Stimulated activated CD4-positive, alpha-beta T cell treated with anti-CD3 and anti-CD28 coated beads, Interleukin-15, amount 100 ng/mL, for 24 hours (primary cell): Measurements from ENCODE around the gene AGPS.
"Not testable (repeated sequence)": the region's sequence is repeated elsewhere in the genome, so short reads cannot be mapped to it uniquely, and the experiment has no call there.

ENCODE experiments used
- DNase-seq: peaks from one replicate; pipeline ENCODE4 v3.0.0-alpha.2; 2020

Gene AGPS

DNA sequence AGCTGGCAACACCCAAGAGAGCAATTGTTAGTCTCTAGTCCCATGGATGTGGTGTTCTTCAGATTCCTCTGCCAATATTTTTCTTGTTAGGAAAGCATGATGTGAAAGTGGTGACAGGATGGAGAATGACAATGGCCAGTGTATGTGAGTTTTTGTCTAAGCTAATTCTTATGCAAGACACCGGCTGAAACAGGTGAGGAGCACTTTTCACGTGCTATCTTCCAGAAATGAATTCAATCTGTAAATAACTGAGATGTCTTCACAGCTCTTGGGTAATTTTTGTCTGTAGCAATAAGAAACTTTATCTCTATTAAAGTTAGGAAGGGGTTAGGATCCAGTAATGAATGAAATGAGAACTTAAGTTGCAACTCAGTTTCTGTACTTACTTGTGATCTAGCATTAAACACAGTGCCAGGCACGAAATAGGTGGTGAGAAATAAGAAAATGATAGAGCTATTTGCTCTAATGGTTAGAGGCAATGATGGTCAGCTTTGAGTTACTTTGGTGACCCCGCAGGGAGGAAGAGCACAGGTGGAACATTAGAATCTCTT is 676 bp upstream of the AGPS start:
- DNase-seq, result no peak

DNA sequence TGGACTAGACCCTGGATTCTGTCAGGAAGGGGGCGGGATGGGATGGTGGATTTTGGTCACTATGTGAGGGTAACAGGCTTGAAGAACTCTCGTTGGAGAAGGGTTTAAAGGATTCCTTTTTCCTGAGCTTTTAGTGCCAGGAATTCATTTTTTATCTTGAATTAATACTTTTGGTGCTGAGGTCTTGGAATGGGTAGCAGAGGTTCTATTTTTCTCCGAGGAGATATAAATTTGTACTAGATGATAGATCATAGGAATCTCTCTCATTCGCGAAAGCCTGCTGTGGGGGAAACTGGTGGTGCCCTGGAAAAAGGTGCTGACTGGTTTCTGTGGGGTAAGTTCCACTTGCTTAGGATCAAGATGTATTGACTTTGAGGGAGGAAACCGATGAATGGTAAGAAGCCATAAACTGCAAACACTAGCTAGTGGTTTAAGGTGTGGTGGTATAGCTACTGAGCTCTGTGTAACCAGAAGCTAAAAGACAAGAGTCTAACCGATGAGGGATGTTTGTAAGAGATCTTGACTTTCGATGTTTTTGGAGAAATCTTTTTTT is 706 bp downstream of the AGPS start:
- peak; percentile 31 for DNase-seq

DNA sequence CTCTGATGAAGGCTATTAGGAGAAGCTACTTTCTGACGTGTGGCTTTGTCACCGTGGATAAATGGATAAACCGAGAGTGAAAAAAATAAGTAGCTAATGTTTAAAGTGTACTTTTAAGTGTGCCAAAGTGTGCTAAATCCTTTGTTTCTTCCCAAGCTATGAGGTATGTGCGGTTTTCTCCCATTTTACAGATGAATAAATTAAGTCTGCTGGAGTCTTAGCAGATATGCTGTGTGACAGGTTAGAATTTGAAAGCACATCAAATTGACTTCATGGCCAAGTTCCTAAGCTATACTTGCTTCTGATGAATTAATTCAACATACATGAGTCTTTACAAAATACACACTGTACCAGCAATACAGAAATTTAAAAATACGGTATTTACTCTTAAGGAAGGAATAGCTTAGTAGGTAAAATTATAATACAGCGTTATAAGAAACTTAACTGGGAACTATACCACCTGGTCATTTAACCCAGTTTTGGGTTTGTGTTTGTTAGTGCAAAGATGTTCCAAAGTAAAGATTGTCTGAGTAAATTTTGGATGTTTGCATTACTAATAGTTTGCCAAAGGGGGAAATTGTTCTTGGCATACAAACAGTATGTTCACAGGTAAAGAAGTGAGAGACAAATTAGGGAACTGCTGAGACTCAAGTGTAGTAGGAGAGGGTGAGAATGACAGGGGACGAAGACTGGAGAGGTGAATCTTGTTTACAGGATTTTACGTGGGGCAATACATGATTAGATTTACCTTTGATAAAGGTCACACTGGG is 1.4 kb downstream of the AGPS start:
- DNase-seq, result no peak

DNA sequence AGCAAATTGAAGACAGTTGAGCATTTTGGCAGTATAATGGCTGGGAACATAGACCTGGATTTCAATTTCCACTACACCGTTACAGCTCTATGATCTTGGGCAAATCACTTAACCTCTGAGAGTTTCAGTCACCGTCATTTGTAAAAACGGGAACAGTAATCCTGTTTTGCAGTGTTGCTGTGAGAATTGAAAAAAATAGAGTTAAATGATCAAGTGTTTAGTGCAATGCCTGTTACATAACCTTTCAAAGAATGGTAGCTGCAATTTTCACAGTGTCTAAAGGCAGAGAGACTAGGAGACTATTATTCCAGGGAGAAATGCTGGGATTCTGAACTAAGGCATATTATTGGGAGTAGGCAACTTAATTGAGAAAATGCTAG is 2.0 kb downstream of the AGPS start:
- no peak for DNase-seq

DNA sequence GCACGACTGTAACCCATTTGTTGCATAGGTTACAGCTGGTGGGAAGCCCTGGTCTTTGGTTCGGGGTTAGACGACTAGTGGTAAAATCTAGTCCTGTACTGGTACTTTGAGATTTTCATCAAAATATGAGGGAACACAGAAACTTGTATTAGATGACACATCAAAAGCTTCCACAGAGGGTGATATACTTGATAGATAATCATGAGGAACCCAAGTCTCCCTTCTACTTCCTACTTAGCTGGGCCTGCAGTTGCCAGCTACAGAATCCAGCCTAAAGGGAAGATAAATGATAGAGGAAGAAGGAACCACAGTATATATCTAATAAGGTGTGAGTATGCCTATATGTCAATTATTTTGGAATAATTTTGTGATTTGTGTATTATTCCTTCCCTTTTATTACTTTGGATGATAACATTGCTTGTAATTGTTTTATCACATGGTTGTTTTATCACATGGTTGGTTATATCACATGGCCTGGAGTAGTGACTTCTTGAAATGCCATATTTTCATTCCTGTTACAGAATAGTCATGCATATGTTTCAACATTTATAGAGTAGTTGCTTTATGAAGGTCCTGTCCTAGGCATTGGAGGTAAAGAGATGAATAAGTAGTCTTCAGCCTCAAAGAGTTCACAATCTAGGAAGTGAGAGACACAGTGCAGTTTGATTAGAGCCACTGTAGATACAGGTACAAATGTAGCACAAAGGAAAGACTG is 2.9 kb downstream of the AGPS start:
- no peak for DNase-seq

DNA sequence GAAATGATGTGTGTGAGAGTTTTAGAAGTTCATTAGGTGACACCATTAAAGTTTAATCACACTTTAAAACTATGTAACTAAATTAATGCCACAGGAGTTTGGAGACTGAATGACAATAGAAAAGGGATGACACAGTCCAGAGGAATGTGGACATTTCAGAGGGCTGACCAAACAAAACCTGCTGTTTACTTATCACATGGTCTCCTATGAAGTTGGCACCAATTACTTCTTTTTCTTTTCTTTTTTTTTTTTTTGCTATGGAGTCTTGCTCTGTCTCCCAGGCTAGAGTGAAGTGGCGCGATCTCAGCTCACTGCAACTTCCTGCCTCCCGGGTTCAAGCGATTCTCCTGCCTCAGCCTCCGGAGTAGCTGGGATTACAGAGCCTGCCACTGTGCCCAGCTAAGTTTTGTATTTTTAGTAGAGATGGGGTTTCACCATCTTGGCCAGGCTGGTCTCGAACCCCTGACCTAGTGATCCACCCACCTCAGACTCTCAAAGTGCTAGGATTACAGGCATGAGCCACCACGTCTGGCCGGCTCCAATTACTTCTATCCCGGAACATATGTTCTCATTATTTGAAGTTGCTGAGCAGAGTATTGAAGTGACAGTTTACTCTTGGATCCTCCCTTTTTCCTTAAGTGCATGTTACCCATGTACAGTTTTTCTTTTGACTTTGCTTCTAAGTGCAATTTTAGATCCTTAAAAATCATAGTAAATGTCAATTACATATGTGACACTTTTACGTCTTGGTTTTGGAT is 4.3 kb downstream of the AGPS start:
- no peak for DNase-seq

DNA sequence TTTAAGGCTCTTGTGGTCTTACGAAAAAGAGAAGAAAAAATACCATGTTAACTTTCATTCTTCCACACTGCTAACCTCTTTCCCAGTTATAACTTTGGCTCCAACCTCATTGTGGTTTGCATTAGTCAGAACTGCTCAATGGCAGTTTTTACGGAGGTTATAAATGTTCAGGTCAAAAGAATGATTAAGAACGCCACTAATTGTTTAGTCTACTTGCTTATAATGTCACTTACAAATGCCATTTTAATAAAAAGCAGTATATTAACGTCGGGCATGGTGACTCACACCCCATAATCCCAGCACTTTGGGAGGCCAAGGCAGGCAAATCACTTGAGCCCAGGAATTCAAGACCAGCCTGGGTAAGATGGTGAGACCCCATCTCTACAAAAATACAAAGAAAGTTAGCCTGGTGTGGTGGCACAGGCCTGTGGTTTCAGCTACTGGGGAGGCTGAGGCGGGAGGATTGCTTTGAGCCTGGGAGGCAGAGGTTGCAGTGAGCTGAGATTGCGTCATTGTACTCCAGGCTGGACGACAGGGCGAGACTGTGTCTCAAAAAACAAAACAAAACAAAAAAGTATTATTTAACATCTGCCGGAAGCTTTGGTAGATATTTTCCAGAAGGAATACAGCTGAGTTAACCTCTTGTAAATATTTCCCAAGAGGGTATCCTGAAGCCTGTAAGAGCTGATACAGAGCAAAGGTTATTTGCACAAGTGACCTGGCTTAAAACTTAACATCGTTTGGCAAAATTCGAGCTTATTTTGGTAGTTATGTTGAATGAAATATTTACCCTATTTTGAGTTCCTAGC is 5.1 kb downstream of the AGPS start:
- no peak for DNase-seq

DNA sequence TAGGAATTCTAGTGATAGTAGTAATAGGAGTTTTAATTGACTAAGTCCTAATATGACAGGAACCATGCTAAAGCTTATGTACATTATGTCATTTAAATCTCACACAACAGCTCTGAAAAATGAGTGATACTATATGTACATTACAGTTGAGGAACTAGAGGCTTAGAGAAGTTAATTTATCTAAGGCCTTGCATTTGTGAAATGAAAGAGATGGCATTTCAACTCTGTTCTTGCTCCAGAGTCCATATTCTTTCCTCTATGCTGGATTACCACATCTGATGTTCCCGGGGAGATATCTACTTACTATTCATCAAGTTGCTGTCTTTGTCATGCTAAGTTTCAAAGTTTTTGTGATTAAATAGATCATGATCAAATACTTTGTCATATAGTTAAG is 5.7 kb downstream of the AGPS start:
- DNase-seq, result no peak

DNA sequence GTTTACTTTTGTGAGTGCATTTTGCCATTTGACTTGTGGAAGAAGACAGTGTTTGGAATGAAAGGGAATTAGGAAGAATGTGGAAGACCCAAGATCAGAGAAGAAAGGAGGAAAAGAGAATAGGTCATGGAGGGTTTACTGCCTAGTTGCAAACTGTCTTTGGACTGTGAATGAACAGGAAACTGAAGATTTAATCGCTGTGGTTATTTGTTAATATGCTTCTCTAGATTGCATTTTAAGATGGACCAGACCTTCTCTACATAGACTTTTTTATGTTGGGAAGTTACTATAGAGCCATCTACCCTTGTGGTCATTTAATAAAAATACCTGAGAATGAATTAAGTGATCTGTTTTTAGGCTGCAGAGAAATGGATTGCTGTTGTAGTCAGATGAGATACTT is 6.2 kb downstream of the AGPS start:
- no peak for DNase-seq

DNA sequence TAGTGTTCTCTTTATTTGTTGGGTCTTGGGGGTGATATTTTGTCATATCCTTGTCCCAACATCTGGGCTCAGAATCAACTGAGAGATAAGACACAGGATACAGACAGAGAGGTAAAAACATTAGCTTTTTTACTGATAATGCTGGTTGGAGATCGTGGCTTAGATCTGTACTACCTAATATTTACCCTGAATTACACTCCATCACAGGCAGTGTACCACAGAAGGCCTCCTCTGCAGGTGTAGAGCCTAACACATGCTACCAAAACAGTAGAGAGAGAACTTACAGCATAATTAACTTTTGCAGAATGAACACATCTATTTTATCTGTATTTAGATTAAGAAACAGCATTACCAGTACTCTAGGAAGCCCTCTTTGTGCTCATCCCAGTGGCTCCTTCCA is 6.8 kb downstream of the AGPS start:
- DNase-seq, result no peak

DNA sequence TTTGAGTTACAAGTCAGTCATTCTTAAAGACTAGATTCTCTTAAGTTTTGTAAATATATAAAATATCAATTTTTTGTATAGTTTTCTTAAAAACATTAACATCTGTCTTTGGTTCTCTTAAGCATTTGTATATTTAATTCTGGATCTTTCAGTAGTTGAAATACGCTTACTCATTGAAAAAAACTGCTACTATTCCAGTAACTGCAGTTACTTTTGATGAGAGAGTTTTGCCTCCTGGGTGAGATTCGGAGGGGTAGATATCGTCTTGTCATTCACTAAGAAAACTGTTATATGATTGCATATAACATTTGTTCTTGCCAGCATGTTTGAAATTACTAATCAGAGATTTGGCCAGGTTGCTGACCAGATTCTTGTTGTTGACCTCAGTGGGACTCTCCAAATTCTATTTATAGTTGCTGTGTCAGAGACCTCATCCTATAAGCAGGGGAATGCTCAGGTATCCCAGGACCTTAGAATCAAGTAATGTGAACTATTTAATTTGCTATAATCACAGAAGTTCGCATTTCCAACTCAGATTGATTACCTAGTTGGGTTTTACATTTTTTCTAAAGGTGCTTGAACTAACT is 7.9 kb downstream of the AGPS start:
- DNase-seq, result no peak

DNA sequence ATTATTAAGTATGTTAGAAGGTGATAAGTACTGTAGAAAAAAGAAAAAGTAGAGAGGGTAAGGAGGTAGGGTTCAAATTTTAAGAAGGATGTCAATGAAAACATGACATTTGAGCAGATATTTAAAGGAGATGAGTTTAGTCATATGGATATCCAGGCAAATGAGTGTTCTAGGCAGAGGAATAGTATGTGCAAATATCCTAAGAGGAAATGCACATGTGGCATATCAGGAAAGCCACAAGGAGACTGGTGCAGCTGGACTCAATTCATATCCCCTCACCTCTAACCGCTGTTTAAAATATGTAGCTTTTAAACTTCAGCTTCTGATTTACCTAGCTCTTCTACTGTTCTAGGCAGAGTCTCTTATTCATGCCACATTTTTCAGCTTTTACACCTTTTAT is 9.5 kb downstream of the AGPS start:
- DNase-seq, result no peak

DNA sequence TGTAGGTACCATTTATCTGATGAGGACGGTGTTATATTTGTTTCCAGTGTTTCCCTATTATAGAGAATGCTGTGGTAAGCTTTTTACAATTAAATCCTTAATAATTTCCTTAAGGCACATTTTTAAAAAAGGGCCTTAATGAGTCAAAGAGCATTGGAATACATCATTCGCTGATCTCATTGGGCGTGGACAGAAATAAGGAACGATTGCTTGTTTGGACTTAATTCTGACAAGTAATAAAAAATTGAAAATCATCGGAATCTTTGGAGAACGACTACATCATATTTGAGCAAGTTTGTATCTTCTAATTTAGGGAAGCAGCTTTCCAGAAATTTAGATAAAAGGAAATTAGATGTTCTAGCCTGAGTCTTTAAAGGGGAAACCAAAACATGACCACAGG is 11.3 kb downstream of the AGPS start:
- no peak for DNase-seq

DNA sequence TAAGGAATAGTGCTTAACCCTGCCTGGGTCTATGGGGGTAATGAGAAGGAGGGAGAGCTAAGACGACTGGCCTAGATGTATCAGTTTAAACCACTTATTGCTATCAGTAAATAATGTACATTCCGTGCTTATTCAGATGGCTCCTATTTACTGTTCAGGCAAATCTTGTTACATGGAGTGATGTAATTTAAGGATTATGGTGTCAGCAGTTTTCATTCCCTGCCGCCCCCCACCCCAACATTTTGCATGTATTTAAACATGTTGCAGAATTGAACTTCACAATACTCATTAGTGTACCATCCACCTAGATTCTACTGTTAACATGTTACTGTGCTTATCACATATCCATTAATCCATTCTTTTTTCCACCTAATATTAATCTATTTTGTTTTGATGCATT is 11.7 kb downstream of the AGPS start:
- DNase-seq, result no peak

DNA sequence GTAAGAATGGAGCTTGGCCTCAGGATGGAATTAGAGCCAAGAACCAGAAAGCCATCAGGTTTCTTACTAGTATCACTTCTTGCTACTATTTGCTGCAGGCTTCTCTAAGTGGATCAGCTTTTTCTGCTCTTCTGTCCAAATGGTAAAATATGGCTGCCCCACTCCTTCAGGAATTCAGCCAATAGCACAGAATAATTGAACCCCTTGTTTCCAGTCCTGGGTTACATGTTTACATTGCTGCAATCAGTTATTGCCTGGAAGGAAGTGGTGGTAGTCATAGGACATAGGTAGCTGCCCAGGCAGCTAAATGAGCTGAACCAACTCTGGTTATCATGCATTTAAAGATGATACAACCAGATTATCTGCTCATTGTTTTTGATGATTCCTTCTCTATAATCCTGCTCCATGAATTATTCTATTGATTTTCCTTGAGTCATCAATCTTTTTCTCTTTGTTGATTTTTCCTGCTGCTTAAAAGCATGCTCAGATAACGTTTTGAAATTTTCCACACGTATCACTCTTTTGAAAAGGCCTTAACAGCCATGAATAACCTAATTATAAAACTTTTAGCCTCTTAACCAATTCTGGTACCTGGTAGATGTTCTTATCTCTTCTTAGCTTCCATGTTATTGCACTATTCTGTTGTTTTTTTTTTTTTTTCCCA is 12.6 kb downstream of the AGPS start:
- DNase-seq, result no peak

DNA sequence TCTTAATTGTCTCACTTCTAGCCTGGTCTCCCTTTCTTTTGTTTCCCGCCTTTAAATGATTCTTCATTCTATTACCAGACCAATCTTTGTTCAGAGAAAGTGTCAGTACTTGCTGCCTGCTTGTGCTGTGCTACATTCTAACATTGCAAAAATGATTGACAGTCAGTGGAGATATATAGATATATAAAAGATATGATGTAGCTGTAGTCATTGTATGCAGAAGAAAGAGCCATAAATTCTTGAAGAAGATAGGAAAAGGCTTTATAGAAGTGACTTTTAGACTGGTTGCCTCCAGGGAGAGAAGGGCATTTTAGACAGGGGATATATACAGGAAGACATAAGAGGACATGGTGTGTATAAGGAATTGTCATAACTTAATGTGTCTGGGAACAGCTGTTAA is 13.6 kb downstream of the AGPS start:
- DNase-seq, result no peak

DNA sequence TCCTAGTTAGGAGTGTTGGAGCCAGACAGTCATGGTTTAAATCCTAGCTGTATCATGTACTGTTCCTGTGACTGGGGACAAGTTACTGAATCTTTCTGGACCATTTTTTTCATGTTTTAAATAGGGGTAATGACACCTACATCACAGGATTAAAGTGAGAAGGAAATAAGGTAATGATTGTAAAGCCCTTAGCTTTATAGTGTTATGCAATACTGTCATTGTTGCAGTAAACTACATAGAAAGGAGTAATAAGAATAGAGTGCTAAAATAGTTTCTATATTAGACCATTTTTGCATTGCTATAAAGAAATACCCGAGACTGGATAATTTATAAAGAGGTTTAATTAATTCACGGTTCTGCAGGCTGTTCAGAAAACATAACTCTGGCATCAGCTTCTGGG is 14.5 kb downstream of the AGPS start:
- no peak for DNase-seq

DNA sequence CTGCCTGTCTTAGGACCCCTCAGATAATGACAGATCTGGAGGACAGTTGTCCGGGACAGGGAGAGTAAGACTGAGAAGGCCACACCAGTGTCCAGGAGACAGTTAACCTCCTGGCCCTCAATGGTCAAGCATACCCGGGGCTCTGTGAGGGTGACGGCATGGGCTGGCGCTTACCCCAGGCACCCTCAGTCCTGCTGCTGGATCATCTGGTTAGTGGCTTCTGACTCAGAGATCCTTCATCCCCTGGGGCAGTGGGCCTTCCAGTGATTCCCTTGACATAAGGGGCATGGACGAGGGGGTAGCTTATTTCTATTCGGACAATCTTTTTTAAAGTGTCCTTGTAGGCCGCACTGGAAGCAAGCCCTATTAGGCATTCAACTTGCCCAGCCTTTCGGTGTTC is 18.1 kb downstream of the AGPS start:
- DNase-seq, result not testable (repeated sequence)

DNA sequence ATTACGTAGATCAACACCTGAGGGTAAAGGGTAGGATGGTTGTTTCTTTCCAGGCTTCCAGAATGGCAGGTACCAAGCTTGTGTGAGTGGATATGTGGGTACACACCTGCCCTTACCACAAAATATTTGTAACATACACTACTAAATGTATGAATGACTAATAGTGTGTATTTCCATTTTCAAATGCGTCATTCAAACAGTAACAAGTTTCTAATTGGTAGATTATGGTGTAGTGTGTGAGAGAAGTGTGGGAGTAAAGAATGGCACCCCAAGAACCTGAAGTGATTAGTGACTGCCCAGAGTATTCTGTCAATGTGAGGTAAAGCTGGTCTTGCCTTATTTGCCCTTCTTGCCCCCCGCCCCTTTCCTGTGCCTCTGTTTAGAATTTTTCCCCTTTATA is 21.1 kb downstream of the AGPS start:
- no peak for DNase-seq

DNA sequence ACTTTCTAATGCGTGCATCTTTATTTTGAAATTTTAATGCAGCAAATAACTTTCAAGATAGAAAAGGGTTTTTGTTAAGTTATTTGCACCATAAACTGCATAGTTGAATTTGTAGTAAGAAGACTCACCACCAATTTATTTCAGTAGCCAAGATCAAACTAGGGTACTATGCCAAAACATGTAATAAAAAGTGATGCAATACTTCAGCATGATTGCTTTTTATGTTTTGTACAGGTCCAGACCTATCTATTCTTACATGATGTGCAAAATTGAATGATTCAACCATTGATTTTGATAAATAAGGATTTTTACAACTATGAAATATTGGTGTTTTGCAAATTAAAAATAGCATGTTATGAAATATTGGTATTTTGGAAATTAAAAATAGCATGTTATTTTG is 26.7 kb downstream of the AGPS start:
- DNase-seq, result no peak

DNA sequence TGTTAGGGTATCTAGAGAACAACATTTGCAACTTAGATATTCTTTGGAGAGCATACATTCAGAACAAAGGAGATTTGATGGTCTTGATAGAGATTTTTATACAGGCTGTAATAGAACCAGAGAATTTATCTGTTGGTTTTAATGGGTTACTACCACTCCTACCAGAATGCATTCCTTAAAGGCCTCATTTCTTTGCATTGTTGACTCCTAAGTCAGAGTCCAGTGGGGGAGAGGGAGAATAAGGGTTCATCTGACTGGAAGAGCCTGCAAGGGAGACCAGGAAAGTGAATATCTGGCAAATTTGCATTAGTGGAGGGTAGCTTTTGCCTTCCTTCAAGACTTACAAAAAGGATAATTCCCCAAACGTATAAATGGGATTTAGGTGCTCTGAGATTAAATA is 29.7 kb downstream of the AGPS start:
- DNase-seq, result no peak

DNA sequence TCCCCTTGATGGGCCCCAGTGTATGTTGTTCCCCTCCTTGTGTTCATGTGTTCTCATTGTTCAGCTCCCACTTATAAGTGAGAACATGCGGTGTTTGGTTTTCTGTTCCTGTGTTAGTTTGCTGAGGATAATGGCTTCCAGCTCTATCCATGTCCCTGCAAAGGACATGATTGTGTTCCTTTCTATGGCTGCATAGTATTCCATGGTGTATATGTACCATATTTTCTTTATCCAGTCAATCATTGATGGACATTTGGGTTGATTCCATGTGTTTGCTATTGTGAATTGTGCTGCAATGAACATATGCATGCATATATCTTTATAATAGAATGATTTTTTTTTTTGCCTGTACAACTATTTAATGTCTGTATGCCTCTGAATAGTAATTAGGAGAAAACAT is 31.5 kb downstream of the AGPS start:
- DNase-seq, result not testable (repeated sequence)
